ENCODE data around the gene VEZF1.

DNA sequence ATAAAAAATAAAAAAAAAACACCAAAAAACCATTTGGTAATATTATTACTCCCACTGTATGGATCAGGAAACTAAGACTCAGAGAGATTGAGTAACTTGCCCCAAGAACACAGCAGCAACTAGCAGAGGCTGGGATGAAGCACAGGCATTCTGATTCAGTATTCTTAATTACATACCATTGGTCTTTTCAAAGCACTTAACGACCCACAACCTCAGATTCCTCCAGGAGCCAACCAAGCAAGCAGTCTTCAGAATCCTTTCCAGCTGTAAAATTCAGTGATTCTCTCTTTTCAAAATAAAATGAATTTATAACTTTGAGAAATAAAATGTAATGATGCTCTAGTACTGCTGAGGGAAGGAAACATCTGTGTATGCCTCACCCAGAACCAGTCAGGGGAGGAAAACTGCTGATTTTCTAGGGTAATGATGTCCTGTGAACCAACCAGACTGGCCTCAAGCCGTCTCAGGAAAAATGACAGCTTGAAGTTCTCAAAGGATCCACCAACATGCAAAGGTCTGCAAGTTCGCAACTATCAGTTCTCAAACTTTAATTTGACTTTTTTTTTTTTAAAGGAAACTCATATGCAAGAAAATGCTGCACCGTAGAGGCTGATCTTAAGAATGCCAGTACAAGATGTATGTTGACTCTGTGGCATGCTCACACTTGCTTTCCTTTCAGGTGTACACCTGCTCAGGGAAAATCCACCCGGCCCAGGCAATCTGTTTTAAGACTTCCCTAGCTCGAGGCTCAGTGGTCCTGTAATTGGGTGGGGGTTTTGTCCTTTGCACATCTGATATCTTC is 41.9 kb downstream of the VEZF1 start:
- TF ChIP-seq POLR2A (IDR thresholded peaks at IDR 0.05; ENCODE audit: low read depth, low read length) (no peak), POLR2AphosphoS5 (IDR thresholded peaks at IDR 0.05; ENCODE audit: low read depth, low read length) (no peak)
